K562 (cell line): ENCODE data around the gene SLC43A2.

ENCODE experiments used
- EZH2 ChIP-seq: IDR thresholded peaks from 2 replicates; pipeline ENCODE4 v1.6.1; 2012; ENCODE audit warnings: low read depth, mild to moderate bottlenecking, inconsistent platforms, low read length, borderline replicate concordance
- NR3C1 ChIP-seq: sonication (generic); formaldehyde crosslinking; IDR thresholded peaks from 2 replicates; pipeline ENCODE4 v1.8.1; 2022; ENCODE audit warnings: missing genetic modification reagents
- POLR2A ChIP-seq: fragments of 450-650 bp; conservative IDR thresholded peaks from 2 replicates; pipeline ENCODE4 v1.6.1; 2016
- TCF7 ChIP-seq: sonication (generic); IDR thresholded peaks from 2 replicates; pipeline ENCODE4 v1.6.1; 2016; ENCODE audit warnings: antibody characterized with exemption, borderline replicate concordance

DNA sequence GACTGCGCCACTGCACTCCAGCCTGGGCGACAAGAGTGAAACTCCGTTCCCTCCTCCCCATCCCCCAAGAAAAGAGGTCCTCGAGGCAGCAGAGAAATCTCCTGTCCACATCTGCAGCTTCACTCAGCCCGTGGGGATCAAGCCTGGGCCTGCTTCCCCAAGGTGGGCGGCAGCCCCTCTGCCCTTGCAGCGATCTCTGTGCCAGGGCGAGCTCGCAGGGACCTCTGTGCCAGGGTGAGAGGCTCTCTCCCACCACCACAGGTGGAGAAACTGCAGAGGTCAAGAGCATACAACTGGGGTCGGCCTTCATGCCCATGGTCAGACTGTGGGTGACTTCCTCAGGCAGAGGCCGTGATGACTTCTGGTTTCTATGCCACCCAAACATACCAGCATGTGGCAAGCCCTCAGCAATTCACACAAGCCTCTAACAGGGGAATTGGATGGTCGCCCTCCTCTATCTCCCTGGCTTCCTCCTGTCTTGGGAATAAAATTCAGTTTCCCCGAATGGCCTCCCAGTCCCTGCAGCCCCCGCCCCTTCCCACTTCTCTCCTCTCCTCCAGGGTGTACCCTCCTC lies 5.5 kb downstream of the SLC43A2 start:
- TF ChIP-seq POLR2A (no peak), TCF7 (no peak), EZH2 (no peak), NR3C1 (CRISPR knock-in tag) (no peak)
